Cardiac fibroblast (primary cell): ENCODE measurements around the gene IL13RA1.
"Not testable (repeated sequence)": the region's sequence is repeated elsewhere in the genome, so short reads cannot be mapped to it uniquely, and the experiment has no call there.

Experiments used
- DNase-seq, 2 donors: peaks; one replicate each; pipeline versions ENCODE4 v3.0.0 to v3.0.0-alpha.2; 2010; ENCODE audit warnings: low read depth in 2 of 2
- H3K4me3 ChIP-seq, 2 donors: replicated peaks in 1 of 2; 1 replicate in 1 of 2; 2 replicates in 1 of 2; pipeline ENCODE4 v1.5.1; 2011; ENCODE audit warnings: low read depth in 2 of 2, low read length in 2 of 2, mild to moderate bottlenecking in 2 of 2, moderate library complexity in 1 of 2
- CTCF ChIP-seq: IDR thresholded peaks from one replicate; pipeline ENCODE4 v1.5.1; 2011; ENCODE audit warnings: low read depth, mild to moderate bottlenecking, low read length, inconsistent platforms

The IL13RA1 gene

GRCh38 chrX:118727686-118728339 is 407 bp downstream of the IL13RA1 start:
- no peak for TF ChIP-seq CTCF
- peak overlapping the region; percentile 60 to 65 for H3K4me3 ChIP-seq
- DNase-seq, result peak; percentile 20 to 56

DNA sequence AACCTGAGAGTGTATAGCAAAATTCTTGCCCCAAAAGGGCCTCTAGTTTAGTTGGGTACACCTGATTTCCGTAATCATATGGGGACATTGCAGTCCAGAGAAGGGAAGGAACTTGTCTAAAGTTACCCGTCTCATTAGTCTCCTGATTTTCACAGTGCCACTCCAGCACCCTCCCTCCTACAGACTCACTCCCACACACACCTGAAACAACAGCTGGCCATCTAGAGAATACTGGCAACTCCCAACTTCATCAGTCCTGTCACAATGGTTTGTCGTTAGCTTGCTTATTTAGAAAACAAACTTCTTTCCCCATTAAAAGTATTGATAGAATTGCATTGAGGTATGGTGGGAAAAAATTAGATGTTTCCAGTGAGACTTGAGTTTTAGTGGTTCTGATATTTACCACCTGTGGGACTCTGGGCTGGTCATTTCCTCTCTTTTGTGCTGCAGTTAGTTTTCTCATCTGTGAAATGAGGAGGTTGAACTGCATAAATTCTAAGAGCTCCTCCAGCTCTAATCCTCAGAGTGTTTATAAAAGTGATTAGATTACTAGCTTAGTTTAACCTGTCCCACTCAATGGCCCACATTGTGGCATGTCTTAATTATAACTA is 1.7 kb downstream of the IL13RA1 start:
- no peak for DNase-seq
- no peak for TF ChIP-seq CTCF
- H3K4me3 ChIP-seq, result no peak overlapping the region

DNA sequence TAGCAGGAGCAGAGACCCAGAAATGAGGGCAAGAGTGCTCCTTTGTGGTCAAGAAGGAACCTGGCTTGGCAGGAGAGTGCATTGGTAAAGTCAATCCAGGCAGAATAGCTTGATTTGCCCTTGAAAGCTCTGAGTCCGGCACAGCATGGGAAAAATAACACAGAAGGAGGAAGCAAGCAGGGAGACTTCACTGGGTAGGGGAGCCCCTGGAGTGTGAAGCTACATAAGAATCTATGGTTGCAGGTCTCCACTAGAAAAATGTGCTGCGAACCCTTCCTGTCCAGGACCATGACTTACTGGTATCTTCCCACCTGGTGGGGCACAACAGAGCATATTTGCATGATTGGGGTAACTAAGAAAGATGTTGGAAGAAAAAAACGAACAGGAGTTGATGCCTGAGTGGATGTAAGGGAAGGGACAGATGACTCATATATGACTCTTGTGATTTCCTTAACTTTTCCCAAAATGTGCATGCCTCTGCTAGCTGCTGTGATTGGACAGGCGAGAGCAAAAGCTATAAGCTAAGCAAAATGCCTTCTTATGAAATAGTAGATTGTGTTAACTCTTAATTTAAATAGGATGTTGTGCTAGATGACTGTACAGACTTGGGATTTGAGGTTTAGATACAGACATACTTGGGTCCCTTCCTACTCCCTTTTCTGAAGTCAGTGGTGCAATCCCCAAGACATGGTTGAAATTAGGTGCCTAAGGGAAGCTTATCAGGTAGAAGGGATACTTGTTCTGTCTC is 3.3 kb downstream of the IL13RA1 start:
- TF ChIP-seq CTCF, result no peak
- DNase-seq, result peak; percentile 75 to 82
- no peak overlapping the region for H3K4me3 ChIP-seq

DNA sequence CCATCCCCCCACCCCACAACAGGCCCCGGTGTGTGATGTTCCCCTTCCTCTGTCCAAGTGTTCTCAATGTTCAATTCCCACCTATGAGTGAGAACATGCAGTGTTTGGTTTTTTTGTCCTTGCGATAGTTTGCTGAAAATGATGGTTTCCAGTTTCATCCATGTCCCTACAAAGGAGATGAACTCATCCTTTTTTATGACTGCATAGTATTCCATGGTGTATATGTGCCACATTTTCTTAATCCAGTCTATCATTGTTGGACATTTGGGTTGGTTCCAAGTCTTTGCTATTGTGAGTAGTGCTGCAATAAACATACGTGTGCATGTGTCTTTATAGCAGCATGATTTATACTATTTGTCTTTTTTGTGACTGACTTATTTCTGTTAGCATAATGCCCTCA is 5.1 kb downstream of the IL13RA1 start:
- not testable (repeated sequence) for DNase-seq

DNA sequence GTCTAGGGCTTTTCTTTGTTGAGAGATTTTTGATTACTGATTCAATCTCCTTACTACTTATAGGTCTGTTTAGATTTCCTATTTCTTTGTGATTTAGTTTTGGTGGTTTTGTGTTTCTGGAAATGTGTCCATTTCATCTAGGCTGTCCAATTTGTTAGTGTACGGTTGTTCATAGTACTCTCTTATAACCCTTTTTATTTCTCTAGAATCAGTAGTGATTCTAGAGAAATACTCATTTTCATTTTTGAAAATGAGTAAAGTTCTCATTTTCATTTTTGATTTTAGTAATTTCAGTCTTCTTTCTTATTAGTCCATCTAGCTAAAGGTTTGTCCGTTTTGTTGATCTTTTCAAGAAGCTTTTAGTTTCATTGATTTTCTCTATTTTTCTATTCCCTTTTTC is 7.5 kb downstream of the IL13RA1 start:
- DNase-seq, result no peak
- no peak overlapping the region for H3K4me3 ChIP-seq
- TF ChIP-seq CTCF, result no peak

More for the DNA sequence above, 5.1 kb downstream of the IL13RA1 start:
- H3K4me3 ChIP-seq, result not testable (repeated sequence)

DNA sequence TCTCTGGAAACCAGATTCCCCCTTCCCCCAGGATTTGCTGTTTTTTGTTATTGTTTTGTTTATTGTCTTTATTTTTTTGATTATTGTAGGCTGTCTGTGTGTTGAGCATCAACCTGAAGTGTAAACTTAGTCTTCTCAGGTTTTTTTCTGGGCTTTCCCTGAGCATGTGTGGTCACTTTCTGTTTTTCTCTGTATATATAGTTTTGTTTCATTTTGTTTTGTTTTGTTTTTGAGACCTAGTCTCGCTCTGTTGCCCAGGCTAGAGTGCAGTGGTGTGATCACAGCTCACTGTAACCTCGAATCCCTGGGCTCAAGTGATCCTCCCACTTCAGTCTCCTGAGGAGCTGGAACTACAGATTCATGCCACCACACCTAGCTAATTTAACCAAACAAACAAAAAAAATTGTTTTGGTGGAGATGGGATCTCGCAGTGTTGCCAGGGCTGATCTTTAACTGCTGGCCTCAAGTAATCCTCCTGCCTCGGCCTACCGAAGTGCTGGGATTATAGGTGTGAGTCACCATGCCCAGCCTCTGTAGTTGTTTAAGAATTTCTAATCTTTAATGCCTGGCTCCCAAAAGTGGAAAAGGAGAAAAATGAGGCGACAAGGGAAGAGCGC is 9.1 kb downstream of the IL13RA1 start:
- no peak for DNase-seq
- TF ChIP-seq CTCF, result no peak
- no peak overlapping the region for H3K4me3 ChIP-seq

DNA sequence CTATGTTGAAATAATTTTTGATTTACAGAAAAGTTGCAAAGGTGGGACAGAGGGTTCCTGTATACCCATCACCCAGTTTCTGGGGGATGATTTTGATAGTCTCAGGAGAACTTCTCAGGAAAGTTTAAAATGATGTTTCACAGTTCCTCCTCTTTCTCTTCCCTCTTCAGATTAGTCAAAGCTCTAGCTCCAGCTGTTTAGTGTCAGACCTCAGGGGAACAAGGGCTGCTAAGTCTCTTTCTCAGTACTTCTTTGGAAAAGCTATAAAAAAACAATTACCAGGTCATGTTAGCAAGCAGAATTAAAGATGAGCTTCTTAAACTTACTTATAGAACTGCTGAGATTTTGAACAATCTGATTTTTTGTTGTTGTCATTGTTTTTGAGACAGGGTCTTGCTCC is 12.2 kb downstream of the IL13RA1 start:
- H3K4me3 ChIP-seq, result no peak overlapping the region
- no peak for TF ChIP-seq CTCF
- no peak for DNase-seq
